NCI-H748 (cell line): ENCODE measurements around the gene SCD5.

Experiments used
- DNase-seq: peaks from one replicate; lab custom pipeline; 2025; ENCODE audit not compliant: unreplicated experiment; lab: John Stamatoyannopoulos, UW

The SCD5 gene

DNA sequence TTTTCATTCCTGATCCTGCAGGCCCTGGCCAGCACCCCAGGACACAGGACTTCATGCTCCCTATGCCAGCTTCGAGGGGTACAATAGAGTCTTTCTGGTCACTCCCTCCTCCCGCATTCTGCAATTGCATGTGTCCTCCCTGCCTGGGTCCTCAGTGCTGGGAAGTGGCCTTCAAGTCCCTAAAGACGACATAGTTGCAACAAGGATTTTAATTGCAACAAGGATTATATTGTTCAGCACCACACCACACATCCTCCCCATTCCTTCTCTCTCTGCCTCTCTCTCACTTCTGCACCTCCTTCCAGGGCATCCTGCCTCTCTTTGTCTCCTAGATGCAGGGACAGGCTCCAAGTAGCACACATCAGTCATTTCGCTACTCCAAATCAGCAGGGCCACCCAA lies 25.5 kb downstream of the SCD5 start:
- no peak for DNase-seq

DNA sequence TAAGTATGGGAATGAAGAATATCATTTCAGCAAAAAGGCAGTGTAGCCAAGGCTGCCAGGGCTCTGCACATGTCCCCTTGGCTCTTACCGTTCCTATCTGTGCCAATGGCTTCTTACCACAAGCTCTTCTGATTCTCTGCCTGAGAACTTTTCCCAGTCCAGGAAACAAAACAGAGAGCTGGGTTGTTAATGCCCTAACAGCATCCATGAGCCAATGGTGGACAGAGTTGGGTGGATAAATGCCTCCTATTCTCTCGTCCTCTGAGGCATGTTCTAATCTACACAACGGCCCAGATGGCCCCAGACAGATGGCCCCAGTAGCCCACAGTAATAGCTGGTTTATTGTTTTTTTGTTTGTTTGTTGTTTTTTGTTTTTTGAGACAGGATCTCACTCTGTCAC lies 28.0 kb downstream of the SCD5 start:
- DNase-seq = no peak

DNA sequence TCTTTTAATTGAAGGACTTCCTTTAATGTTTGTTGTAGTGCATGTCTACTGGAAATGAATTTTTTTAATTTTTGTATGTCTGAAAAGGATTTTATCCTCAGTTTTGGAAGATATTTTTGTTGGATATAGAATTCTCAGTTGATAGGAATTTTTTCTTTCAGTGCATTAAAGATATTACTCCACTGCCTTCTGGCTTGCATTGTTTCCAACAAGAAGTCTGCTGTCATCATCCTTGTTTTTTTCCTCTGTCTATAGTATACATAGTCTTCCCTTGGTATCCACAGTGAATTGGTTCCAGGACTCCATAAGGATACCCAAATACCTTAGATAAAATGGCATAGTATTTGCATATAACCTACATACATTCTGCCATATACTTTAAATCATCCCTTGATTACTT lies 33.5 kb downstream of the SCD5 start:
- no peak for DNase-seq

DNA sequence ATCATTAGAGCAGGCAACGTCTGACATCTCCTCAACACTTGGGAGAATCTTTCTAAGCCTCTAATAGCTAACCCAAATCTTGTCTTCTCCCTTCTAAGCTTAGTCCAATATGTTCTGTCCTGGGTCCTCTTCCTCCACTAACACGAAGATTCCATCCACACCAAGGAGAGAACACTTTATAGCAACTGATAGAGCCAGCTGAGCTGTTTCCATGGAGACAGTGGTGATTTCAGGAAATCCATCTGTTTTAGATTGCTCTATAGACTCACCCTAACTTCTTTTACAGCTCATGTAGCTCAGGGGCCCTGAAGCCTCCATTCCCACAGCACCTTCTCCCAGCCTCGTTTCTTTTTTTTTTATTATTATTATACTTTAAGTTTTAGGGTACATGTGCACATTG lies 37.4 kb downstream of the SCD5 start:
- DNase-seq = no peak

DNA sequence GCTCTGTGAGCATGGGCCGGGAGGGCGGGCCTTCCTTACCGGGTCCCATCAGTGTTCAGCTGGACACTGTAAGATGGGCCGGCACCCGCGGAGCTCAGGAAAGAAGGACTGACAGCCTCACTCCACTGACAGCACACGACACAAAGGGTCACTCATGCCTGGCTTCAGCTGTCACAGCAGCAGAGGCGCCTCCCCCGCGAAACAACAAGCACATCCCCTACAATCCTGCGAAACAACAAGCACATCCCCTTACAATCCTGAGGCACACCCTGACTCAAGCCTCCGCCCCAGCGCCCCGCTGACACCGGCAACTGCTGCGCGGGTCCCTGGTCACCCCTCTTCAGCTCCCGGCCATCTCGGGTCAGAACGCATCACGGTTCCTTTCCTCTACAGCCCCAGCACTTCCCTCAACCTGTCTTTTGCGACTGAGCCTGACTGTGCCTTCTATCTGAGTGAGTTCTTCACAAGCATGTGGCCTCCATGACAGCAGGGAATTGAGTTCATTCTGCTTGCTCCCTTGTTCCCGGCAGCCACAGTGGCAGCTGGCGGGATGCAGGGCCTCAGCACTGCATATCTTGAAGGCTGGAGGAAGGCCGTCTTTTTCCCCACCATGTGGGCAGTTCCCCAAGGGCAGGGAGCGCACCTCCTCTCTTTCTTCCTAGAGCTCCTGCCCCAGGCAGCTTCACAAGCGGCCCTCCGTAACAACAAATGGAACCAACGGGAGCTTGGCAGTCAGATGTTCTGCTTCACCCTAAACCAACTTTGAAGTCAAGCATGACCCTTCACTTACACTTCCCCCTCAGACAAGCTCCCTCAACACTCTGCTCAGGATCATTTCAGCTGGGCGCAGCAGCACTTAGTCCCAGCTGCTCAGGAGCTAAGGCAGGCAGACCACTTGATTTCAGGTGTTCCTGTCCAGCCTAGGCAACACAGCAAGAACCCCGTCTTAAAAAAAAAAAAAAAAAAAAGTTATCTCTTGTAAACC lies 39.6 kb downstream of the SCD5 start:
- no peak for DNase-seq

DNA sequence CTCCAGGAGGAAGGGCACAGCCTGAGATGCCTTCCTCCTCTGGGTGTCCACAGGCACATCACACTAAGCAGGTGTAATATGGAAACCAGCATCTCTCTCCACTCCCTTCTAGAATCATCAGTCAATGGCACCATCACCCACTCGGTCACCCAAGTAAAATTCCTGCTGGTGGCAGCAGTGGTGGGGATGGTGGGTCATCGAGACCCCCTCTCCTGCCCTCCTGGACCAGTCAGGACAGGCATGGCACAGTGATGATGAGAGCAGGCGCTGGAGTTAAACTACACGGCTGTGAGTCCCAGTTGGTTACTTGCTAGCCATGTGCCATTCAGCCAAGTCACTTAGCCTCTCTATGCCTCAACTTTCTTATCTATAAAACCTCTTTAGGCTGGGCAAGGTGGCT lies 42.5 kb downstream of the SCD5 start:
- no peak for DNase-seq

DNA sequence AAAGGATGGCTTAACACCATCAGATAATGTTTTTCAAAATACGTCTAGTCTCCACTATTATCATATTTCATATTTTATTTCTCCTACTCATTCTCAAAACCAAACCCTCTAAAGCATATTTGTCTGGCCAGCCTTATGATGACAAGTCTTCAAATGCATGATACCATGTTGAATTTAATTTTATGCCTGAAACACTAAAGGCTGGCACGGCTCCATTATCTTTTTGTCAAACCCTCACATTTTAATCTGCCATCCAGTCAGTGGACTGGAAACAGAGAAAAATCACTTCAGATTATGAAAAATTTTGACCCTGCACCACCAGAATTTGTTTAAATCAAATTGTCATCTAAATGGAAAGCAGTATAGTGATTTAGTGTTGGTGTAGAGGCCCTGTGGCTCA lies 42.9 kb downstream of the SCD5 start:
- no peak for DNase-seq

DNA sequence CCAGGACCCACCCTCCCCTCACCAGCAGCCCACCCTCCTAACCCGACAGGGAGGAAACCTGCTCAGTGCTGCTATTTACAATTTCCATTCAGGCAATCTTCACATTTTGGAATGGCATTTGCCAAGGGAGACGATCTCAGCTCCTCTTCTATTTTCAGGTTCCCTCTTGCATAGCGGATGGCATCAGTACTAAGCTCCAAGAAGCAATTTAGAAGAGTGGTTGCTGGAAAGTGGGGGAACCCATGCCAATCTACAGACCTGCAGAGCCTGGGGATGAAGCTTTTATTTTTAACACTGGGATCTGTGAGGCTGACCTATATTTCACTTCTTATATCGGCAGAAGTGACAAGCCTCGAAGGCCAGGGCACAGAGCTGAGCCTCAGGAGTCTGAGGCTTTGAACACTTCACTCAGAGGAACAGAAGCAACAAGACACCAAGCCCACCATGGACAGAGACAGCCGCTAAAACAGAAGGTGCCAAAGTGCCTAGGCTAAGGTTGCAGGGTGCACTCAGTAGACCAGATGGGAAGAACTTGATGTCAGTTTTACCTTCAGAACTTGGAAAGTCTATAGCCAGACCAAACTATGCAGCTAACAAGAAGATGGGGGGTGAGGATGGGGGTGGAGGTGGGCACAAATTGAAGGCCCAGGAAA lies 44.0 kb downstream of the SCD5 start:
- no peak for DNase-seq

DNA sequence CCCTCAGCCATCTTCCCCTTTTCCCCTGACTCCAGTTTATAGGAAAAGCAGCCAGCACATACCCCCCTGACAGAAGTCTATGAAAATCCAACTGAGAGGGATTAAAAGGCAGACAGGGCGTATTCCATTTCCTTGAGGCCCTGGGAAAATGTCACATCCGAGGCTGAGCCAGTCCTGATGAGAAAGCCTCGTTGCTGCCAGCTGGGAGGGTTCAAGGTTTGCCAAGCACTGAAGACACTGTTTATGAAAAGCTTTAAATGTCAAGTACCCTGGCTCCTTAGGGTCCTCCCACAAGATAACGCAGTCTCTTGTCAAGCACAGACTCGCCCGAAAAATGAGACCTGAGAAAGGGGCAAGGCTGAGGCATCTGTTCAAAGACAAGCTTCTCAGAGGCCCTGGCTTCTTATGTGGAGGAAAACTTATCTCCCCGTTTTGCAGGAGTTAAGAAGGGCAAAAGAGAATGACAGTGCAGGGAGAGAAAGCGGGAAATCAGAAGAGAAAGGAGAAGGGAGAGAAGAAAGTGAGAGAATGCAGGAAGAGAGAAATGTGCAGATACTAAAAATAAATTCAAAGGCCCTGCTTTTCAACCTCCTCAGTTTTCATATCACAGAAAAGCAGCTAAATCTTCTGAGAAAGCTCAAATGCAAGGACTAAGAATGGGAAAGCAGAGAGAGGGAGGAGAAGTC lies 44.7 kb downstream of the SCD5 start:
- no peak for DNase-seq

DNA sequence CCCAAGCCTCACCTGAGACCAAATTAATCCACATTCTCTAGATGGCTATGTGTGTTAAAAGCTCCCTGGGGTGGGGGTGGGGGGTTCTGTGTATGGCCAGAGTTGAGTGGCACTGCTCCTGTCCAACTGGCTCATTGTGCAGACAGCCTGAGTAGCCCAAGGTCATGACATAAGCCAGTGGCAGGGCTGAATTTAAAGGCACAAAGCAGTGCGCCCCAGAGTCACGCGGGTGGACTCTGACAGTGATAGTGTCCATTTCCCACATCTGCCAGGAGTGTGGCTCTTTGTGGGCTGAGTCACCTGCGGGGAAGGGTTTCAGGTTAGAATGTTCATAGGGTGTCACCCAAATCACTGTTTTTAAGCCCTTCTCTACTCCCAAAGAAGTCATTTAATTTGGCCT lies 45.4 kb downstream of the SCD5 start:
- DNase-seq = no peak

DNA sequence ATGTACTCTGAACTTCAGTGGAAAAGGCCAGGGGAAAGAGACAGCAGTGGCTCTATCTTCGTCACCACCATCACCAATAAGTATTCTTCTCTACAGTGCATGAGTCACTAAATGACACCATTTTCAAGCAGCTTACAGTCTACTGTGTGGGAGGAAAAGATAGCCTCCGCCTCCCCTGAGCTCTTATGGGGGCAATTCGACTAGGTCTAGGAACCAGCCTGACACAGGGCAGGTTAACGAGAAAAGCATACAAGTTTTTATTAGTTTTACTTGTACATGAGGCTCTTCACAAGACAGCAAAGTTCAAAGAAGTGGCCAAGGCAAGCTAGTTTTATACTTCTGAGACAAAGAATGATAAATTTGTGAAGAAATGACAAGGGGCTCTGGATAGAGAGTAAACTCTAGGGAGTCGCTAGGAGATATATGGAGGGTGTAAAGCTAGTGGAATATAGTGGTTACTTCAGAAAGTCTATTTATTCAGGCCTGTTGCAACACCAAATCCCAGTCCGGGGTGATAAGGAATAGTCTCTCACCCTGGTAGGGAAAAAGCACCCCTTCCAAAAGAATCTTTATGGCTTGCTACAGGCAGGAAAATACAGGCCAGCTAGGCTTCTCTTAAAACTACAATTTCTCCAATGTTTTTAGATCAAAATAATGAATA lies 49.7 kb downstream of the SCD5 start:
- no peak for DNase-seq

DNA sequence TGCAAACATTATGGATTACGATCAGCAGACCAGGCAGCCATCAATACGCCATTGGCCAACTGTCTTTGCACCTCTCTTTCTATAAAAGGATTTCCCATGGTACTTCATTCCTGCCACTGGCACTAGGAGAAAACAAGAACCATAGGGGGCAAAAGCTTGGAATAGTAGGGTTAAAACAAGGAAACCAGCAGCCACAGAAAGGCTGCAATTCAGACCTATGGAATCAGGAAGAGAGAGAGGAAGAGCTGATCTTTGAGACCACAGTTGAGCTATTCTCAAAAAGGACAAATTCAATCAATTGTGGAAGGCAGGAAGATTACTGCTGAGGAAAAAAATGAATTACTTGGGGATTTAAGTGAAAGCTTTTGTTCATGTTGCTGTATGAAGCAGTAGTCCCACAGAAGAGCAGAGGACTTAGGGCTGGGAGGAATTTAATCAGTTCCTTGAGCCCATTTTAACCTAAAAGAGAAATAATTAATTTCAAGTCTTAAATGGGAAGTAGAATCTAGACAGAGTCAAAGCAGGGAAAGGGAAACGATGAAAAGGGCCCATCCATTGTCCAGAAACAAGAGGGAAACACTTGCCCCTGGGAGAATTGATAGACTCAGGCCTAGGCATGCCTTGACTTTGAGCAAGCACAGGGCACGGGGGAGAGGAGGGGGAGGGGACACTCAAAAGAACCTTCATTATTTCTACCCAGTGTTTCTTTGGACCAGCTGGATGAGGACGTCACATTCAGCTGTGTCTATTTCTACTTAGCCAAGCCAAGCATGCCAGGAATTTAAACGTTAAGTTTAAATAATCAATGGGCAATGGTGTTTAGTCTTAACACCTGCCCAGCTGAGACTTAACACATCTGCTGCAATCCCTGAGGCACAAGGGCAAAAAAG lies 50.7 kb downstream of the SCD5 start:
- DNase-seq = no peak

DNA sequence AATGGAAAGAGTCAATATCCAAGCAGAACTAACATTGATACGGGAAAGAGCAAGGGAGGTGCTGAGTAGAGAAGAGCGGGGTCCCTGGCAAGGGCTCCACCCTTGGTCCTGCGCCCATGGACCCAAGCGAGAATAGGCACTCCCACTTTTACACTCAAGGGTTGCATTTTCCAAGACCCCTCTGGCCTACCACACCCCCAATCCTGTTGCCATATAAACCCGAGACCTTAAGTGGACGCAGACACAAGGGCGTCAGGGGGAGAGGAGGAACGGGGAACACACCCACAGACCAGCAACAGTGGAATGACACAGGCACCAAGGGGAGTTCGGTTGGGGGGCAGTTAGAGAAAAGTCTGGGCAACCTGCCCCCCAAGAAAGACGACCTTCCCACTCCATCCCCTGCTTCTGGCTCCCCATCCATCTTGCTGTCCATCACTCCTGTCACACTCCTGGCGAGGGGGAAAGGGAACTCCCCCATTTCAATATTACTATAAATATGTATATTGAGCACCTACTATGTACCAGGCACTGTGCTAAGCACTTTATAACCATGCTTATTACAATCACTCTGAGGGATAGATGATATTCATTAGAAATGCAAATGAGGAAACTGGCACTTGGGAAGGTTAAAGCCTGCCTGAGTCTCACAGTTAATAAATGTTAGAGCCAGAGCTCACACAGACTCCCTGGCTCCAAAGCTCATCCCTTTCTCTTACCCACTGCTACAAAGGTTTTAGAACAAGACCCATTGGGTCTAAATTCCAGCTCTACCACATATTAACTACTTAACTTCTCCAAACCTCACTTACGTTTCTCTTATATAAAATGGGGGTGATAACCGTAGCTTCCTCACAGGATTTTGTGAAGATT lies 51.7 kb downstream of the SCD5 start:
- DNase-seq = no peak

DNA sequence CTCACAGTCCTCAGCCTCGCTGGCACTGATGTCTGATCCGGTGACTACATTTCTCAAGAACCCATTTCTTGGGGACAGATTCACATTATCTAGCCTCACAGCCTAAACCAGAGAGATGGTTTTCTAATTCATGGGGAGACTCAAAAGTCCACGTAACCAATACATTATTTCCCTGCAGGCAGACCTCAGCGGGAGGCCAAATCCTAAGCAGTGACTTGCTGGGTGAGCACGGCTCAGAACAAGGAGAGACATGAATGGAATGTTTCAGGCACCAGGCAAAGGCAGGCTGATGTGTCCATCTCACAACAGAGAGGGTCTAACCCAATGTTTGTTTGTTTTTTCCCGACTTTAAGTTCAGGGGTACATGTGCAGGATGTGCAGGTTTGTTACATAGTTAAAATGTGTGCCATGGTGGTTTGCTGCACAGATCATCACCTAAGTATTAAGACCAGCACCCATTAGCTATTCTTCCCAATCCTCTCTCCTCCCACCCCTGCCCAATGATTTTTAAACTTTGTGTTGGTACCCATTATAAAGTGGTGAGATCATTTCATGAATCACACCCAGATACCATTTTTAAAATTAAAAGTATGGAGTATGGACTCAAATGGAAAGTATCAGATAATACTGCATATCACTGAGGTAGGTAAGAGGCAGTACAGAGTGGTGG lies 53.3 kb downstream of the SCD5 start:
- no peak for DNase-seq

DNA sequence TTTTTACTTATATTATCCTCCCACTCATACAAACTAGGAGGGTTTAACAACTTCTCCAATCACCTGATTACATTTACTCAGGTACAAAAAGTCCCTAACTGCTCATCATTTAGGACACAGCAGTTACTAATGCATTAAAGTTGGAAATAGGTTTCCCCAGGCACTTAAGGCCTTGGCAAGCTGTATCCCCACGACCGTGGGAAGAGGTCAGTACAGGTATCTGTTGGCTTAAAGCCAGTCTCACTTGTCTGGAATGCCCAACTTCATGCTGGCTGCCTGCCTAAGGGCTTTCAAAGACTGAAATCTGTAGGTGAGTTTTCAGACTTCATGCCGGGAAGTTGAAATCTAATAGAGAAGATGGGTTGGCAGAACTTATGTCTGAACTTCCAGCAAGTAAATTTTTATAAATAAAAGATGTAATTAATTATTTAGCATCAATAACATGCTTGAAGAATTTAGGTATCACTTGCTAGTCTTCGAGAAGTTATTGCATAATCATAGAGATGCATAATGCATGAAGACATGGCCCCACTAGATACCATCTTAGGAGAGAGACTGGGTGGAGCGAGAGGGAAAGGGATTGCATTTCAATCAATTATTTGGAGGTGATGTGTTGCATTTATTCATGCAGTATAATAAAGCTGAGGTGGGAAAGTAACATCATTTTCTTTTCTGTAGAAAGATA lies 54.2 kb downstream of the SCD5 start:
- DNase-seq = no peak

DNA sequence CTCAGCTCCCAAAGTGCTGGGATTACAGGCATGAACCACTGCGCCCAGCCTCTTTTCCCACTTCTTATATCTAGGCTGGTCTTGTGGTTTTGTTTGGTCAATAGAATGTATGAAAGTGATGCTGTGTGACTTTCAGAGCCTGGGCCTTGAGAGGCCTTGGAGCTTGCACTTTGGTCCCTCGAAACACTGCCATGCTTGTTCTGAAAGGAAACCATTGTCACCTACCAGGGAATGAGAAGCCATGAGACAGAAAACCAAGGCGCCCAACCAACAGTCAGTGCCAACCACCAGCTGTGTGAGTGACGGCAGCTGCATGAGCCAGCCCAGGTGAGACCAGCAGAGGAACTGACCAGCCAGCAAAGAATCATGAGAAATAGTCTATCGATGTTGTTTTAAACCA lies 57.4 kb downstream of the SCD5 start:
- no peak for DNase-seq

DNA sequence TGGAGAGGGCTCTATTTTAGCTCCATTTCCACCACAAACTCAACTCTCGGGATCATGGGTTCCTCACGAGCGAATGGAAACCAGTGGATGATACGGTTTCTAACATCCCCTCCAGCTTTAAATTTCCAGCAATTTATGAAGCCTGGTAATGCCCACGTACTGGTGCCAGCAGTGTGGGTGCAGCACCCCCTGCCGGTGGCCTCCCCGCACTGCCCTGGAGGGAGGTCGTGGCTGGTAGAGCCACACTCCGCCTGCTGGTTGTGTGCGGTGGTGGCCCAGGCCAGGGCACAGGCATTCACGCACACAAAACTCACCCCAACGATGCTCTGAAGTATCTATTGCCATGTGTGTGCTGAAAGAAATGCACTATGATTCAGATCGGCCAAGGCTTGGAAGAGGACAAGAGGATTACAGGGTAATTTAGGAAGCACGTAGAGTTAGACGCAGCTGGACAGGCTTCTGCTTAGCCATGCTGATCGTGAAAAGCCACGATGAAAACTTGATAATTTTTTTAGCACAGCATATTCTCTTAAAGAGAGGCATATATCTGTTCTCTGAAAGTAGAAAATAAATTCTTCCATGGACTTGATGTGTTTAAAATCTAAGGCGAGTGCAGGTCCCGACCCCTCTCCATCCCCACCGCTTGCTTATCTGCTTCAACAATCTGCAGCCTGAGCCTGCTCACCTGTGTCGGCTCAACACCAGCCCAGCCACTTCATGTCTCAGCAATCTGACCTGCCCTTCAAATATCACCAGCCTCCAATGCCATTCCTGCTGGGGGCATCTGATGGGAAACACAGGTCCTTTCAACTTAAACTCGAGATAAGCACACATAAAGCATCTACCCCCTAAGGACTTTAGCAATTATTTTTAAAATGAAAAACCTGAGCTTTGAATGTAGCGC lies 59.1 kb downstream of the SCD5 start:
- DNase-seq = peak; percentile 68
